Large intestine (tissue), 3 donors: ENCODE results near the gene BBS2. TPM values are rescaled to one million over a fixed set of nuclear protein-coding genes. Genes with fewer than 3 reads are reported as not detected.
A peak's percentile ranks its signal among the peaks of the same experiment; 100 is the strongest.

Experiments
- DNase-seq, 2 donors: peaks; one replicate each; pipeline versions ENCODE4 v3.0.0 to v3.0.0-alpha.2; 2013
- H3K27ac ChIP-seq: one replicate; pipeline ENCODE4 v1.5.1; 2013; ENCODE audit warnings: low read length
- H3K27me3 ChIP-seq: 2 replicates; pipeline ENCODE4 v1.6.1; 2013; ENCODE audit warnings: low read length; ENCODE audit not compliant: control insufficient read depth, insufficient read depth
- H3K36me3 ChIP-seq: 2 replicates; pipeline ENCODE4 v1.6.1; 2013; ENCODE audit warnings: low read length; ENCODE audit not compliant: control insufficient read depth, insufficient read depth
- H3K4me1 ChIP-seq: one replicate; pipeline ENCODE4 v1.6.1; 2013; ENCODE audit warnings: low read length; ENCODE audit not compliant: control insufficient read depth, insufficient read depth
- H3K4me3 ChIP-seq: one replicate; pipeline ENCODE4 v1.5.1; 2013; ENCODE audit warnings: low read length
- H3K9me3 ChIP-seq: one replicate; pipeline ENCODE4 v1.6.1; 2013; ENCODE audit warnings: mild to moderate bottlenecking, low read depth, low read length, moderate library complexity; ENCODE audit not compliant: control insufficient read depth
- WGBS: methylation state at CpG from one replicate; pipeline ENCODE4 v1.1.5; 2013; ENCODE audit warnings: low lambda C conversion rate; ENCODE audit not compliant: insufficient coverage; 5-methylcytosine and 5-hydroxymethylcytosine counted together
- polyA plus RNA-seq: library from polyadenylated mRNA; unstranded; fragments of 120-200 nt; gene quantifications from one replicate; pipeline ENCODE4 v1.2.1, GENCODE V29; 2013

Gene BBS2
- polyA plus RNA-seq, 1 donor, result 31.2 TPM

DNA sequence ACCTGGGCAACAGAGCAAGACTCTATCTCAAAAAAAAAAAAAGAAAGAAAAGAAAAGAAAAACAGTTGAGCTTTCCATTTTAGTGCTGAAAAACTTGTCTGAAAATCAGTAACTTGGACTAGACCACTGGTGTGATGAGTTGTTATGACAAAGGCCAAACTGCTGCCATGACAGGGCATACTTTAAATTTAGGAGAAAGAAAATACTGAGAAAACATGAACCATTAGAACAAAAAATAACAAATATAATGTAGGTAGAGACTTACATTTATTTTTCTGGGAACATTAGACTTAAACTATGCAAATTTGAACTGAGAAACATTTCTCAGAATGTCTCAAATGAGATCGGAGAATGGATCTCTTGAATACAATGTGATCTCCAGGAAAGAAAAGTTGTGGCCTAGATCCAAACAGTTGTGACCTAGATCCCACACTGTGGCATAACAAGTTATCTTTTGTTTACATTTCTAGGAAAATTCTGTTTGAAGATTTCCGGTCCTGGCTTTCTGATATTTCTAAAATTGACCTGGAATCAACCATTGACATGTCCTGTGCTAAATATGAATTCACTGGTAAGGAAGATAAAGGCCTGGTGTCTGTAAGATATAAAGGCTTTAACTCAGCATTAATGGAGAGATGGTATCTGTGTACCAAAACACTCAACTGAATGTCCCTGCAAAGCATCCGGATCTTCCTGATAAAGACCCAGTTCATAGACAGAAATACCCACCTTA is 57.6 kb downstream of the BBS2 start:
- Histone ChIP-seq H3K4me3 (no peak overlapping the region), H3K36me3 (peaks cover 49% of the 10 kb centered on the region), H3K4me1 (no peaks in the 10 kb centered on the region), H3K27ac (no peak overlapping the region), H3K9me3 (no peaks in the 10 kb centered on the region), H3K27me3 (no peaks in the 10 kb centered on the region)
- DNase-seq, result no peak
- WGBS, result 60% methylated on average over 1 of the region's 3 CpGs

GRCh38 chr16:56460101-56460500 is 59.7 kb downstream of the BBS2 start:
- Histone ChIP-seq H3K4me3 (no peak overlapping the region), H3K4me1 (no peaks in the 10 kb centered on the region), H3K27ac (no peak overlapping the region), H3K36me3 (peaks cover 45% of the 10 kb centered on the region), H3K27me3 (no peaks in the 10 kb centered on the region), H3K9me3 (no peaks in the 10 kb centered on the region)
- no CpG with 5 or more reads among the region's 2 CpGs for WGBS
- no peak for DNase-seq

DNA sequence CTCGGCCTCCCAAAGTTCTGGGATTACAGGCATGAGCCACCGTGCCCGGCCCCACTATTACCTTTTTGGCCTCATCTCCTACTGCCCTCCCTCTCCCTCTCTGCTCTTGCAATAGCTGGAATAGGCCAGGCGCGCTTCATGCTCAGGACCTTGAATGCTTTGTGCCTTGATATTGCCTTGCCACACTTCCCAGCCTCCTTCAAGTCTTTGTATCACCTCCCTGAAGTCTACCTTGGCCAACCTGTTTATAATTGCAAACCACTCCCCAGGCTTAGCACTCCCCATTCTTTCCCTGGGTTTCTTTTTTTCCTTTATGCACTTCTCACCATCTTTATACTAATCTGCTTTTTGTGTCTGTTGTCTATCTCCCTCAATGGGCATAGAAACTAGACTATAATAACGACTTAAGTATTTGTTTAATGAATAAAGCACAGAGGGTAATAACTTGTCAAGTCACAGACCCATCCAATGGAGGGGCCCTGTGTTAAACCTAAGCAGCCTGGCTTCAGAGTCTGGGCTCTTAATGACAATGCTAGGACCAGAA is 61.8 kb downstream of the BBS2 start:
- no peak for DNase-seq
- H3K4me3 ChIP-seq, result no peak overlapping the region
- no peak overlapping the region for H3K27ac ChIP-seq
- H3K9me3 ChIP-seq, result no peaks in the 10 kb centered on the region
- no peaks in the 10 kb centered on the region for H3K27me3 ChIP-seq
- WGBS, result 100% methylated on average over 2 of the region's 6 CpGs
- peaks cover 45% of the 10 kb centered on the region for H3K36me3 ChIP-seq
- H3K4me1 ChIP-seq, result no peaks in the 10 kb centered on the region

- H3K9me3 ChIP-seq, result no peaks in the 10 kb centered on the region
- H3K27ac ChIP-seq, result peak overlapping the region; percentile 92
- H3K4me1 ChIP-seq, result peaks cover 7% of the 10 kb centered on the region
- H3K27me3 ChIP-seq, result no peaks in the 10 kb centered on the region
- H3K4me3 ChIP-seq, result peak overlapping the region; percentile 86
- no CpG with 5 or more reads among the region's 31 CpGs for WGBS
- H3K36me3 ChIP-seq, result peaks cover 22% of the 10 kb centered on the region
- peak; percentile 33 to 71 for DNase-seq
Measured at GRCh38 chr16:56451753-56452689, 67.8 kb downstream of the BBS2 start.

DNA sequence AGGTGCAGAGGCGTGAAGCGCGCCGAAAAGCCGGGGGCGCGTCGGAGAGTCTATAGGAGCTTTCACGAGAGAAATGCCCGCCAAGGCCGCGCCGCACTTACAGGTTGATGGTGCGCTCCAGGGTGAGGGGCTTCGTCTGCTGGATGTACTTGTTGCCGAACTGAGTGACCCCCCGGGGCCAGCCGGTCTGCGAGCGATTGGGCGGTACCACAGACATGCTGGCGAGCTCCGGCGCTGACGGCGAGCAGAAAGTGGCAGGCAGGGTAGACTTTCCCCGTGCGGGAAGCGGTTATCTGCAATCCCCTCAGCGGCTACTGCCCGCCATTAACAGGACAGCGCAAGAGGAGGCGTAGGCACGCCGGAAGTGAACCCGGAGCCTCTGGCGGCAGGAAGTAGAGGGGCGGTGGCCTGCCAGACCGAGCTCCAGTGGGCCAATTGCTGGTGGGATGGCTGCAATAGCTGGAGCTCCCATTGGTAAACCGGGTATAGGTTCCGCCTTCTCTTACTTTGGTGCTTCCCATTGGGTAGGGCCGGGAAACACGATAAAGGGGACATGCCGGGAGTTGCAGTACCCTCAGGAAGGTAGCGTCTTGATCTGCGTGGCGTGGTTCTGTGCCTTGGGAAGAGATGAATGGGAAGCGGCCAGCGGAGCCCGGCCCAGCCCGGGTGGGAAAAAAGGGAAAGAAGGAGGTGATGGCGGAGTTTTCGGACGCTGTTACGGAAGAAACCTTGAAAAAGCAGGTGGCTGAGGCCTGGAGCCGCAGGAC is 68.7 kb downstream of the BBS2 start, which contains the start of the genes NUDT21 and OGFOD1:
Gene NUDT21, minus strand, starts transcription at position 347 of the 767 bp plus-strand sequence. Its CDS starts 130 bp downstream, at position 217.
Gene OGFOD1, plus strand, starts transcription at position 569 of the 767 bp plus-strand sequence. Its CDS starts 59 bp downstream, at position 628.
- no CpG with 5 or more reads among the region's 56 CpGs for WGBS

GRCh38 chr16:56450275-56450985 is 69.4 kb downstream of the BBS2 start:
- H3K27me3 ChIP-seq, result no peaks in the 10 kb centered on the region
- H3K4me1 ChIP-seq, result peaks cover 7% of the 10 kb centered on the region
- 20% methylated on average over 1 of the region's 18 CpGs for WGBS
- no peaks in the 10 kb centered on the region for H3K9me3 ChIP-seq
- H3K4me3 ChIP-seq, result peak overlapping the region; percentile 86
- DNase-seq, result peak; percentile 5 to 35
- H3K36me3 ChIP-seq, result peaks cover 20% of the 10 kb centered on the region
- H3K27ac ChIP-seq, result peak overlapping the region; percentile 71

More for the DNA sequence above, 68.7 kb downstream of the BBS2 start, which contains the start of the genes NUDT21 and OGFOD1:
- peak; percentile 97 to 98 for DNase-seq
- Histone ChIP-seq H3K27ac (peak within 1 kb of the TSS; percentile 92), H3K4me1 (peaks cover 7% of the 10 kb centered on the region), H3K27me3 (no peaks in the 10 kb centered on the region), H3K36me3 (peaks cover 20% of the 10 kb centered on the region), H3K4me3 (peak within 1 kb of the TSS; percentile 86), H3K9me3 (no peaks in the 10 kb centered on the region)

DNA sequence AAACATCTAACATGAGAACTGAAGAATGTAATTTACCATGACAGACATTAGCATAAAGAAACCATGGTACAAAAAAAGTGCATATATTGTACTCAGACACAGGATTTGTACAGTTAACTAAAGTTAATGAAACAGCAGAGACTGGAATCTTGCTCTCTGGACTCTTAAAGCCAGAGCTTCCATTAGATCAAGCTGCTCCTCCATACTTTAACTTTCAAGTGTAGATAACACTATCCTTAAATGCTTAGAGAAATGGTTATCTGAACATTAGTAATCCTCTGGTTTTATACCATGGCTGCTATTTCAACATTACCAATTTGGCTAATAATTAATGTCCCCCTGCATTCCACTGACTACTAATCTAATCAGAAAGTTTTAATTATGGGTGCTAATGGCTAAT is 71.8 kb downstream of the BBS2 start:
- Histone ChIP-seq H3K4me1 (peaks cover 7% of the 10 kb centered on the region), H3K27ac (peak overlapping the region; percentile 23)

DNA sequence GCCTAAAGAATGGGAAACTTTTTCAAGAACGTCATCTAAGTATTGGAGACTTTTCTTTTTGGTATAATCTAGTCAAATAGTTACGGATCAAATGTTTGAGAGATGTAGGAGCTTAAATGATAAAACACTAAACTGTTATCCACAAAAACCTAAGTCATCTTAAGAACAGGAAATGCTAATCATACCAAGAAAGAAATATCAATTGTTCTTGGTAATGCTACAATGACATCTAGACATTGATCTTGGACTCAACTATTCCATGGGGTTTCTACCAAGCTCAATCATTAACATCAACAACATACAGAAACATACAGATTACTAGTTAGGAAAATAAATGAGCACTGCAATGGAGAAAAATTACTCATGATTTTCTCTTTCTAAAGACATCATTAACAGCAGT is 72.5 kb downstream of the BBS2 start:
- DNase-seq, result no peak
- Histone ChIP-seq H3K9me3 (no peaks in the 10 kb centered on the region), H3K27me3 (no peaks in the 10 kb centered on the region), H3K36me3 (peaks cover 32% of the 10 kb centered on the region), H3K27ac (peak overlapping the region; percentile 13), H3K4me1 (peaks cover 7% of the 10 kb centered on the region), H3K4me3 (no peak overlapping the region)
- 56% methylated on average over 2 of the region's 2 CpGs for WGBS

More for the DNA sequence above, 71.8 kb downstream of the BBS2 start:
- Histone ChIP-seq H3K4me3 (no peak overlapping the region), H3K36me3 (peaks cover 27% of the 10 kb centered on the region), H3K27me3 (no peaks in the 10 kb centered on the region), H3K9me3 (no peaks in the 10 kb centered on the region)
- peak in 1 of 2 donors; percentile 47 for DNase-seq

- H3K27me3 ChIP-seq, result no peaks in the 10 kb centered on the region
- H3K4me1 ChIP-seq, result no peaks in the 10 kb centered on the region
- H3K36me3 ChIP-seq, result peaks cover 52% of the 10 kb centered on the region
- H3K9me3 ChIP-seq, result no peaks in the 10 kb centered on the region
- no peak overlapping the region for H3K27ac ChIP-seq
- no peak overlapping the region for H3K4me3 ChIP-seq
- no CpG with 5 or more reads among the region's 1 CpG for WGBS
- no peak for DNase-seq
Measured at GRCh38 chr16:56438038-56438437, 81.8 kb downstream of the BBS2 start.
